Kasumi-1 (cell line): Measurements from ENCODE around the gene LRRTM3.

Source experiments
- DNase-seq, 2 experiments: peaks; one replicate each; lab custom pipeline; 2025; lab: John Stamatoyannopoulos, UW

The LRRTM3 gene

GRCh38 chr10:66925896-66926715 is at the start of gene LRRTM3:
TSS of gene LRRTM3 (plus strand) at chr10:66926036.
- DNase-seq: peak; percentile 96 to 98

- DNase-seq: no peak
These were observed 48.5 kb upstream of the LRRTM3 start for GRCh38 chr10:66877361-66877760.

GRCh38 chr10:66880292-66880691 is 45.5 kb upstream of the LRRTM3 start:
- DNase-seq: no peak

DNA sequence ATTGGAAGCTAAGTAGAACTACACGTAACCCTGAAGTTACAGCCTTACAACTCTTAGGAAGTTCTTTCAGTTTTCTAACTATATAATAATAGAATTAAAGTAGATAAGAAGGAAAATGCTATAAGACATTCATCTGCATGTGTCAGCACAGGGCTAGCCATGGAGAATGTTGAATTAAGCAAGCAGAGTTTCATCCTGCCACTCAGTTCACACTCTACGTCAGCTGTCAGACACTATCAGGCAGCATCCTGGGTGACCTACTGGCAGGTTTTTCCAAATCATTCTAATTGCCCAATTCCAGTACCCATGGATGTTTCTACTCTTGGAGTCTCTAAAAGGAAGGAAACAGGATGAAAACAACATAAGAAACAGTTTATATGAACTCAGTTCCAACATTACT is 45.0 kb upstream of the LRRTM3 start:
- no peak for DNase-seq

- no peak for DNase-seq
These were observed 44.0 kb upstream of the LRRTM3 start for GRCh38 chr10:66881814-66882213.

GRCh38 chr10:66882271-66882670 is 43.6 kb upstream of the LRRTM3 start:
- no peak for DNase-seq

- no peak for DNase-seq
These were observed 39.0 kb upstream of the LRRTM3 start for GRCh38 chr10:66886848-66887247.

- DNase-seq: no peak
These were observed 37.6 kb upstream of the LRRTM3 start for GRCh38 chr10:66888237-66888636.

- DNase-seq: no peak
These were observed 33.0 kb upstream of the LRRTM3 start for GRCh38 chr10:66892871-66893270.

DNA sequence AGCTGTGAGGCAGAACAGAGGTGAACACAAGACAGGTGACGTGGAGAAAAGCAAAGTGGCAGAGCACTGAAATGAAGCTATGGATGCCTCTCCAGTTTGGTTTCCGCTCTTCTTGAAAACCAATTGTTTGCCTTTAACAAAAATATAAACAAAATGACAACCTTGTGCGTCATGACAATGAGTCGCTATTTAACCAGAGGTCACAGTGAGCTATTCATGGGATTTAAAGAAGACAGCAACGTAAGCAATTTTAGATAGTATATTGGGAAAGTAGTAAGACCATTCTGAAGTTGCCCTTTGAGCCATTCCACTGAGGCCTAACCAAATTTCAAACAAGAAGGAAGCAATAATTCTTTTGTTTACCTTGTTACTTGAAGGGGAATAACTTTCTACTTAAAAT is 15.2 kb upstream of the LRRTM3 start:
- no peak for DNase-seq

GRCh38 chr10:66916030-66916429 is 9.8 kb upstream of the LRRTM3 start:
- DNase-seq: no peak

DNA sequence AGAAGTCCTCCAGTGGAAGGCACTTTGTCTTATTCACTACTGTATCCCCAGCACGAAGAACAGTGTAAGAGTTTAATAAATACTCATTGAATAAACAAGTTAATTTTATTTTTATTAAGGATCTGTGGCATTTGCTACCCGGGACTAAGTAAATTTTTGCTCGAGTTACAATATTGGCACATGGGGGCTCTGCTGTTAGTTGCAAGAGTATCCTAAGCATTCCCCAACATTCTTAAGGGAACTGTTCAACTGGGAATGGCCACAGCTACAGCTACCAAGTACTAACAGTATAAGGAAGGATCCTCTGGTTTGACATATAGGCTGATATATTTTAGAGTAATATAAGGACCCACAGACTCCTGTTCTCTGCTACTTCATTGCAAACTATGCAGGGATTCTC is 8.7 kb upstream of the LRRTM3 start:
- DNase-seq: no peak

GRCh38 chr10:66919248-66919647 is 6.6 kb upstream of the LRRTM3 start:
- DNase-seq: no peak

GRCh38 chr10:66924674-66925345 is 1.0 kb upstream of the LRRTM3 start:
- DNase-seq: no peak

GRCh38 chr10:66925373-66925772 is 463 bp upstream of the LRRTM3 start:
- no peak for DNase-seq

- no peak for DNase-seq
These were observed 1.0 kb downstream of the LRRTM3 start for GRCh38 chr10:66926841-66927240.

DNA sequence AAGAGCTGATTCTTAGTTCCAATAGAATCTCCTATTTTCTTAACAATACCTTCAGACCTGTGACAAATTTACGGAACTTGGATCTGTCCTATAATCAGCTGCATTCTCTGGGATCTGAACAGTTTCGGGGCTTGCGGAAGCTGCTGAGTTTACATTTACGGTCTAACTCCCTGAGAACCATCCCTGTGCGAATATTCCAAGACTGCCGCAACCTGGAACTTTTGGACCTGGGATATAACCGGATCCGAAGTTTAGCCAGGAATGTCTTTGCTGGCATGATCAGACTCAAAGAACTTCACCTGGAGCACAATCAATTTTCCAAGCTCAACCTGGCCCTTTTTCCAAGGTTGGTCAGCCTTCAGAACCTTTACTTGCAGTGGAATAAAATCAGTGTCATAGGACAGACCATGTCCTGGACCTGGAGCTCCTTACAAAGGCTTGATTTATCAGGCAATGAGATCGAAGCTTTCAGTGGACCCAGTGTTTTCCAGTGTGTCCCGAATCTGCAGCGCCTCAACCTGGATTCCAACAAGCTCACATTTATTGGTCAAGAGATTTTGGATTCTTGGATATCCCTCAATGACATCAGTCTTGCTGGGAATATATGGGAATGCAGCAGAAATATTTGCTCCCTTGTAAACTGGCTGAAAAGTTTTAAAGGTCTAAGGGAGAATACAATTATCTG is 1.6 kb downstream of the LRRTM3 start:
- DNase-seq: no peak

DNA sequence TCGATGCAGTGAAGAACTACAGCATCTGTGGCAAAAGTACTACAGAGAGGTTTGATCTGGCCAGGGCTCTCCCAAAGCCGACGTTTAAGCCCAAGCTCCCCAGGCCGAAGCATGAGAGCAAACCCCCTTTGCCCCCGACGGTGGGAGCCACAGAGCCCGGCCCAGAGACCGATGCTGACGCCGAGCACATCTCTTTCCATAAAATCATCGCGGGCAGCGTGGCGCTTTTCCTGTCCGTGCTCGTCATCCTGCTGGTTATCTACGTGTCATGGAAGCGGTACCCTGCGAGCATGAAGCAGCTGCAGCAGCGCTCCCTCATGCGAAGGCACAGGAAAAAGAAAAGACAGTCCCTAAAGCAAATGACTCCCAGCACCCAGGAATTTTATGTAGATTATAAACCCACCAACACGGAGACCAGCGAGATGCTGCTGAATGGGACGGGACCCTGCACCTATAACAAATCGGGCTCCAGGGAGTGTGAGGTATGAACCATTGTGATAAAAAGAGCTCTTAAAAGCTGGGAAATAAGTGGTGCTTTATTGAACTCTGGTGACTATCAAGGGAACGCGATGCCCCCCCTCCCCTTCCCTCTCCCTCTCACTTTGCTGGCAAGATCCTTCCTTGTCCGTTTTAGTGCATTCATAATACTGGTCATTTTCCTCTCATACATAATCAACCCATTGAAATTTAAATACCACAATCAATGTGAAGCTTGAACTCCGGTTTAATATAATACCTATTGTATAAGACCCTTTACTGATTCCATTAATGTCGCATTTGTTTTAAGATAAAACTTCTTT is 2.3 kb downstream of the LRRTM3 start:
- no peak for DNase-seq

DNA sequence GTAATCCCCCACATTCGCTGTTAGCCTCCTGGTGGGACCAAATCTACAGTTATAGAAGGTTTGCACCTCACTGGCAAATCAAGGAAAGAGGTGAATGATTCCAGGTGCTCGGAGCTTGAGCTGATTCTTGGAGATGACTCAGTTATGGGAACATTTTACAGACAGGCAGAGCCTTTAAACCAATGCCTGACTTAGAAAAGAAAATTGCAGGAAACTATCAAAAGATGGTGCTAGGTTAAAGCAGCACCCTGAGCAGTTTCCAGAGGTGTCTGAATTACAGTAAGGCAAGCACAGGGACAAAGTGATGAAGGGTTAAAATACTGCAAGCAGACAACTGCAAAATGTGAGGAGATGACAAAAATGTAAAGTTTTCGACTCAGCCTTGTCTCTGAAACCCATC is 2.9 kb downstream of the LRRTM3 start:
- DNase-seq: no peak

DNA sequence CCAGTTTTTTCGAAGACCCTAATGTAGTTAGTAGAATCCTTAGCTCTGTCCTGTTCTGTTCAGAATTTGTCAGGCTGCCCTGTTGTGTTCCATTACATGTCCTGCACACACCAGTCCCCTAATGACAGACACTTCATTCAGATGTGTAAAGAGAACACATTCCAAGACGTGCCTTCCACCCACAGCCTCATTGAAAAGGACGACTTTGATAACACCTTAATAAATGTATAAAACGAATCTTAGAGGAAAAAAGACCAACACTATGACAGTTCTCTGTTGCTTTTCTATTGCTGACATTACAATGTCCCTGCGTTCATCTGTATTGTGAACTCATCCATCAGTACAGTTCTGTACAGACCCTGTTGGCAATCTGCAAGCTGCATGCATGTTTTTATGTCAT is 3.5 kb downstream of the LRRTM3 start:
- no peak for DNase-seq

DNA sequence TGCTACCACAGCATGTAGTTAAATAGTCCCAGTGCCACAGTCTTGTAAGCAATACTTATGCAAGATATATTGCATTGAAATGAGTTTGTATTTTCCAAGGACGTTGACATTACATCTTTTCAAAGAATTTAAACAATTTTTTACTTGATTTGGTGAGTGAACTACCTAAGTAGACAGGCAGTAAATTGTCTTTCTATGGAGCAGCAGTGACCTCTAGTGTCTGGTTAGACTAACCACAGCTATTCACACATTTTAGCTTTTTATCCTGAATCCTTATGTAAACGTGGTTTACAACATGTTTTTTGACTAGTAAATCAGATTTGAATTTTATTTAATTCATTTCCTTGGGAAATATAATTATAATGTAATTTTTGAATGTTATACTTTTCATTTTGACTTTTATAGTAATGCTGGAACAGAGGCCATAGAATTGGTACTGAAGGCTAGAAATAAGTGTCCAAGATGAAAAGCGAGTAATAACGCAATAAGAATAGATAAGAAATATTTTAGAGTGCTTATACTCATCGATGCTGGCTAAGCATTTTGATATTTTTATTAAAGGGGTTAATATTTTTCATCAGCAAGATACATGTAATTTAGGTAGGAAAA is 5.6 kb downstream of the LRRTM3 start:
- DNase-seq: peak; percentile 86 to 91

DNA sequence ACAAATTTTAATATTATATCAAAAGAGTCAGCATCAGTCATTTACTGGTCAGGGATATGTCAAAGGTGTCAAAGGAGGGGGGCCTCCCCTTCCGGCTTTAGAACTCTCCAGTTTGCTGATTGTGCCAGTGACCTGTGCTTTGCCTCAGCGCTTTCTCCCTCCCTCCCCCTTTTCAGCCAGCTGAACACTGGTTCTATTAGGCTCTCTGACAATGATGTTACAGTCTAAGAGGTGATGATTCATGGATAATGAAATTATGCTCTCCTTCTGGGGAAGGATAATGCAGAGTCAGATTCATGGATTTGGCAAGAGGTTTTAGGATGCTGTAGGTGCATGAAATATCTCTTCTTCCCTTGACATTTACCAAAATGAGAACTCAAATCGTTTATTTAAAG is 6.1 kb downstream of the LRRTM3 start:
- no peak for DNase-seq
